HEK293 (cell line): Measurements from ENCODE around the gene PLLP.

Source experiments
- CTCF ChIA-PET: fragments of 350-600 bp; formaldehyde crosslinking; extraction: SDS; loops from one replicate; lab custom pipeline; 2021; ENCODE audit warnings: antibody characterized with exemption; lab: Yijun Ruan, JAX
- POLR2A ChIA-PET: fragments of 300-600 bp; formaldehyde crosslinking; extraction: SDS; loops from one replicate; lab custom pipeline; 2020; ENCODE audit warnings: antibody characterized with exemption, inconsistent platforms; lab: Yijun Ruan, JAX
- H3K27ac ChIP-seq: fragments of 200-500 bp; sonication (Bioruptor generic); 2 replicates; pipeline ENCODE4 v1.5.1; 2014; ENCODE audit warnings: low read depth, low read length, control low read depth, inconsistent platforms; ENCODE audit errors: extremely low read depth
- H3K36me3 ChIP-seq, 2 experiments: fragments of 200-500 bp in 1 of 2; sonication (Bioruptor generic) in 1 of 2; 1 replicate in 1 of 2; 2 replicates in 1 of 2; pipeline ENCODE4 v1.5.1; 2014 to 2017; ENCODE audit warnings: inconsistent platforms in 2 of 2, low read length in 2 of 2; ENCODE audit not compliant: control insufficient read depth in 2 of 2, insufficient read depth in 1 of 2
- H3K4me1 ChIP-seq: fragments of 200-500 bp; sonication (Bioruptor generic); 2 replicates; pipeline ENCODE4 v1.5.1; 2014; ENCODE audit warnings: mild to moderate bottlenecking, low read length, inconsistent platforms; ENCODE audit not compliant: control insufficient read depth, insufficient read depth
- H3K4me3 ChIP-seq: 2 replicates; pipeline ENCODE4 v1.5.1; 2011; ENCODE audit warnings: low read depth, mild to moderate bottlenecking, control low read depth, low read length, moderate library complexity
- H3K9me3 ChIP-seq: fragments of 200-500 bp; sonication (Bioruptor generic); 2 replicates; pipeline ENCODE4 v1.5.1; 2014; ENCODE audit warnings: low read depth, low read length, inconsistent platforms; ENCODE audit not compliant: control insufficient read depth, insufficient read depth
- GFI1B ChIP-seq: fragments of 450-650 bp; formaldehyde crosslinking; IDR thresholded peaks from 2 replicates; pipeline ENCODE4 v1.5.1; 2016; ENCODE audit warnings: missing biosample characterization, missing genetic modification characterization
- GLI2 ChIP-seq: fragments of 450-650 bp; formaldehyde crosslinking; IDR thresholded peaks from 2 replicates; pipeline ENCODE4; 2017; ENCODE audit warnings: missing biosample characterization, missing genetic modification characterization, low read depth, borderline replicate concordance
- ZNF423 ChIP-seq: fragments of 450-650 bp; formaldehyde crosslinking; IDR thresholded peaks from 2 replicates; pipeline ENCODE4 v1.5.1; 2016; ENCODE audit warnings: missing biosample characterization, missing genetic modification characterization
- ZNF510 ChIP-seq: fragments of 450-650 bp; formaldehyde crosslinking; IDR thresholded peaks from 2 replicates; pipeline ENCODE4 v1.5.1; 2018; ENCODE audit warnings: mild to moderate bottlenecking, missing genetic modification characterization, missing biosample characterization; ENCODE audit not compliant: insufficient replicate concordance
- ZNF747 ChIP-seq: fragments of 450-650 bp; formaldehyde crosslinking; IDR thresholded peaks from 2 replicates; pipeline ENCODE4 v1.5.1; 2016; ENCODE audit warnings: missing biosample characterization, missing genetic modification characterization
- TF ChIP-seq, protein P1 (sequence below): fragments of 450-650 bp; formaldehyde crosslinking; IDR thresholded peaks from 2 replicates; pipeline ENCODE4 v1.5.1; 2016; ENCODE audit warnings: missing biosample characterization, missing genetic modification characterization, low read depth
- TF ChIP-seq, protein P2 (sequence below): fragments of 450-650 bp; formaldehyde crosslinking; IDR thresholded peaks from 2 replicates; pipeline ENCODE4 v1.5.1; 2016; ENCODE audit warnings: missing biosample characterization, missing genetic modification characterization
- TF ChIP-seq, protein P3 (sequence below): fragments of 450-650 bp; IDR thresholded peaks from 2 replicates; pipeline ENCODE4 v1.5.1; 2018; ENCODE audit warnings: missing biosample characterization, mild to moderate bottlenecking, missing genetic modification characterization
- TF ChIP-seq, protein P4 (sequence below): fragments of 450-650 bp; formaldehyde crosslinking; conservative IDR thresholded peaks from 2 replicates; pipeline ENCODE4 v1.5.1; 2016; ENCODE audit warnings: low read depth, missing biosample characterization, missing genetic modification characterization
- TF ChIP-seq, protein P5 (sequence below): fragments of 450-650 bp; formaldehyde crosslinking; IDR thresholded peaks from 2 replicates; pipeline ENCODE4 v1.5.1; 2016; ENCODE audit warnings: missing biosample characterization, missing genetic modification characterization
- TF ChIP-seq, protein P6 (sequence below): fragments of 450-650 bp; formaldehyde crosslinking; IDR thresholded peaks from 2 replicates; pipeline ENCODE4 v1.5.1; 2016; ENCODE audit warnings: missing biosample characterization, missing genetic modification characterization, borderline replicate concordance

Gene PLLP

DNA sequence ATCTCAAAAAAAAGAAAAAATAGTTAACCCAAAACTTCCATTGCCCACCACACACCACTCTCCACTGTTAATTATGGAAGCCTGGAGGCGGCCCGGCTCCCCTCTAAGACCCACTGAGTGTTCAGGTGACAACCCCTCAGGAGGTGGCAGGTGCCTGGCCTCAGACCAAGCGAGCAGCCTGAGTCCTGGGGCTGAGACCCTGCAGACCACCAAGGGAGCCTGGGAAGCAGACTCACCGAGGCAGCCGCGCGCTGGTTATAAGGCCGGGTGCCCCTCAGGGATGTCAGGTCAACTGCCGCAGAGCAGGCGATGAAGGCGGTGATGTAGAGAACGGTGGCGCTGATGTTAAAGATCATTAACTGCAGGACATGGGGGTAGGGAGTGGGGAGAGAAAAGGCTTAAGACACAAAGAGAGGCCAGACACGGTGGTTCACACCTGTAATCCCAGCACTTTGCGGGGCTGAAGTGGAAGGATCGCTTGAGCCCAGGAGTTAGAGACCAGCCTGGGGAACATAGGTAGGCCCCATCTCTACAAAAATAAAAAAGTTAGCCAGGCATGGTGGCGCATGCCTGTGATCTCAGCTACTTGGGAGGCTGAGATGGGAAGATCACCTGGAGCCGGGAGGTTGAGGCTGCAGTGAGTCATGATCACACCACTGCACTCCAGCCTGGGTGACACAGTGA, 26.1 kb downstream of the PLLP start (continued):
- TF ChIP-seq, protein P1, sequence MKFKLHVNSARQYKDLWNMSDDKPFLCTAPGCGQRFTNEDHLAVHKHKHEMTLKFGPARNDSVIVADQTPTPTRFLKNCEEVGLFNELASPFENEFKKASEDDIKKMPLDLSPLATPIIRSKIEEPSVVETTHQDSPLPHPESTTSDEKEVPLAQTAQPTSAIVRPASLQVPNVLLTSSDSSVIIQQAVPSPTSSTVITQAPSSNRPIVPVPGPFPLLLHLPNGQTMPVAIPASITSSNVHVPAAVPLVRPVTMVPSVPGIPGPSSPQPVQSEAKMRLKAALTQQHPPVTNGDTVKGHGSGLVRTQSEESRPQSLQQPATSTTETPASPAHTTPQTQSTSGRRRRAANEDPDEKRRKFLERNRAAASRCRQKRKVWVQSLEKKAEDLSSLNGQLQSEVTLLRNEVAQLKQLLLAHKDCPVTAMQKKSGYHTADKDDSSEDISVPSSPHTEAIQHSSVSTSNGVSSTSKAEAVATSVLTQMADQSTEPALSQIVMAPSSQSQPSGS, result no peak
- TF ChIP-seq GFI1B (tag by site-specific recombination) (no peak), GLI2 (tag by site-specific recombination) (no peak), ZNF423 (no peak)

DNA sequence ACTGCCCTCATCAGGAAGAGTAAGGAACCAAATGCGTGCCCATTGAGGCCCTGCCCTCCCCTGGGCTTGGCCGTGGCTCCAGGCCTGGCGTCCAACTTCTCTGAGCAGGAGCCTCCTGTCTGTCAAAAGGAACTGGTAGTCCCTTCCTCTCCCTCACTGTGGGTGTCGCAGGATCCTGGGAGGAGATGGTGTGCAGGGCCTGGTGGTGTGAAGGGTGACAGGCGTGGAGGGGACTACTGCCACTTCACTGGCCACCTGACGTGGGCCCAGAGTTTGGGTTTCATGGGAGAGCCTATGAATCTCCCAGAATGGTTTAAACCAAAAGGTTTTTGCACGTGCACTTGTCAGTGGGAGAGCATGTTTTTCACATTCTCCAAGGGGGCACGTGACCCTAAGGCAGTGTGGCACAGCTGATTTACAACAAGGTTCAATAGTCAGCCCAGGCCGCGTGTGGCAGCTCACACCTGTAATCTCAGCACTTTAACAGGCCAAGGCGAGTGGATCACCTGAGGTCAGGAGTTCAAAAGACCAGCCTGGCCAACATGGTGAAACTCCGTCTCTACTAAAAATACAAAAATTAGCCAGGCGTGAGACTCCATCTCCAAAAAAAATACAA, 26.9 kb downstream of the PLLP start:
- CTCF ChIA-PET, result no interaction called here
- no peak for TF ChIP-seq ZNF747 (tag by site-specific recombination)
- TF ChIP-seq, protein P2, sequence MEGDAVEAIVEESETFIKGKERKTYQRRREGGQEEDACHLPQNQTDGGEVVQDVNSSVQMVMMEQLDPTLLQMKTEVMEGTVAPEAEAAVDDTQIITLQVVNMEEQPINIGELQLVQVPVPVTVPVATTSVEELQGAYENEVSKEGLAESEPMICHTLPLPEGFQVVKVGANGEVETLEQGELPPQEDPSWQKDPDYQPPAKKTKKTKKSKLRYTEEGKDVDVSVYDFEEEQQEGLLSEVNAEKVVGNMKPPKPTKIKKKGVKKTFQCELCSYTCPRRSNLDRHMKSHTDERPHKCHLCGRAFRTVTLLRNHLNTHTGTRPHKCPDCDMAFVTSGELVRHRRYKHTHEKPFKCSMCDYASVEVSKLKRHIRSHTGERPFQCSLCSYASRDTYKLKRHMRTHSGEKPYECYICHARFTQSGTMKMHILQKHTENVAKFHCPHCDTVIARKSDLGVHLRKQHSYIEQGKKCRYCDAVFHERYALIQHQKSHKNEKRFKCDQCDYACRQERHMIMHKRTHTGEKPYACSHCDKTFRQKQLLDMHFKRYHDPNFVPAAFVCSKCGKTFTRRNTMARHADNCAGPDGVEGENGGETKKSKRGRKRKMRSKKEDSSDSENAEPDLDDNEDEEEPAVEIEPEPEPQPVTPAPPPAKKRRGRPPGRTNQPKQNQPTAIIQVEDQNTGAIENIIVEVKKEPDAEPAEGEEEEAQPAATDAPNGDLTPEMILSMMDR (tag by site-specific recombination), result no peak
- TF ChIP-seq, protein P3, sequence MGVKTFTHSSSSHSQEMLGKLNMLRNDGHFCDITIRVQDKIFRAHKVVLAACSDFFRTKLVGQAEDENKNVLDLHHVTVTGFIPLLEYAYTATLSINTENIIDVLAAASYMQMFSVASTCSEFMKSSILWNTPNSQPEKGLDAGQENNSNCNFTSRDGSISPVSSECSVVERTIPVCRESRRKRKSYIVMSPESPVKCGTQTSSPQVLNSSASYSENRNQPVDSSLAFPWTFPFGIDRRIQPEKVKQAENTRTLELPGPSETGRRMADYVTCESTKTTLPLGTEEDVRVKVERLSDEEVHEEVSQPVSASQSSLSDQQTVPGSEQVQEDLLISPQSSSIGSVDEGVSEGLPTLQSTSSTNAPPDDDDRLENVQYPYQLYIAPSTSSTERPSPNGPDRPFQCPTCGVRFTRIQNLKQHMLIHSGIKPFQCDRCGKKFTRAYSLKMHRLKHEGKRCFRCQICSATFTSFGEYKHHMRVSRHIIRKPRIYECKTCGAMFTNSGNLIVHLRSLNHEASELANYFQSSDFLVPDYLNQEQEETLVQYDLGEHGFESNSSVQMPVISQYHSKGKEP (tag by site-specific recombination), result no peak
- TF ChIP-seq, protein P4, sequence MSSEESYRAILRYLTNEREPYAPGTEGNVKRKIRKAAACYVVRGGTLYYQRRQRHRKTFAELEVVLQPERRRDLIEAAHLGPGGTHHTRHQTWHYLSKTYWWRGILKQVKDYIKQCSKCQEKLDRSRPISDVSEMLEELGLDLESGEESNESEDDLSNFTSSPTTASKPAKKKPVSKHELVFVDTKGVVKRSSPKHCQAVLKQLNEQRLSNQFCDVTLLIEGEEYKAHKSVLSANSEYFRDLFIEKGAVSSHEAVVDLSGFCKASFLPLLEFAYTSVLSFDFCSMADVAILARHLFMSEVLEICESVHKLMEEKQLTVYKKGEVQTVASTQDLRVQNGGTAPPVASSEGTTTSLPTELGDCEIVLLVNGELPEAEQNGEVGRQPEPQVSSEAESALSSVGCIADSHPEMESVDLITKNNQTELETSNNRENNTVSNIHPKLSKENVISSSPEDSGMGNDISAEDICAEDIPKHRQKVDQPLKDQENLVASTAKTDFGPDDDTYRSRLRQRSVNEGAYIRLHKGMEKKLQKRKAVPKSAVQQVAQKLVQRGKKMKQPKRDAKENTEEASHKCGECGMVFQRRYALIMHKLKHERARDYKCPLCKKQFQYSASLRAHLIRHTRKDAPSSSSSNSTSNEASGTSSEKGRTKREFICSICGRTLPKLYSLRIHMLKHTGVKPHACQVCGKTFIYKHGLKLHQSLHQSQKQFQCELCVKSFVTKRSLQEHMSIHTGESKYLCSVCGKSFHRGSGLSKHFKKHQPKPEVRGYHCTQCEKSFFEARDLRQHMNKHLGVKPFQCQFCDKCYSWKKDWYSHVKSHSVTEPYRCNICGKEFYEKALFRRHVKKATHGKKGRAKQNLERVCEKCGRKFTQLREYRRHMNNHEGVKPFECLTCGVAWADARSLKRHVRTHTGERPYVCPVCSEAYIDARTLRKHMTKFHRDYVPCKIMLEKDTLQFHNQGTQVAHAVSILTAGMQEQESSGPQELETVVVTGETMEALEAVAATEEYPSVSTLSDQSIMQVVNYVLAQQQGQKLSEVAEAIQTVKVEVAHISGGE (tag by site-specific recombination), result no peak
- TF ChIP-seq, all 188 proteins: peak for 0
- H3K9me3 ChIP-seq, result no peaks in the 10 kb centered on the region
- H3K36me3 ChIP-seq, result peaks cover 0 to 30% of the 10 kb centered on the region in 2 experiments; a peak in 2 of 3 replicates
- H3K4me1 ChIP-seq, result no peaks in the 10 kb centered on the region
- no peak overlapping the region for H3K27ac ChIP-seq
- H3K4me3 ChIP-seq, result no peak overlapping the region
- POLR2A ChIA-PET, result no interaction called here

DNA sequence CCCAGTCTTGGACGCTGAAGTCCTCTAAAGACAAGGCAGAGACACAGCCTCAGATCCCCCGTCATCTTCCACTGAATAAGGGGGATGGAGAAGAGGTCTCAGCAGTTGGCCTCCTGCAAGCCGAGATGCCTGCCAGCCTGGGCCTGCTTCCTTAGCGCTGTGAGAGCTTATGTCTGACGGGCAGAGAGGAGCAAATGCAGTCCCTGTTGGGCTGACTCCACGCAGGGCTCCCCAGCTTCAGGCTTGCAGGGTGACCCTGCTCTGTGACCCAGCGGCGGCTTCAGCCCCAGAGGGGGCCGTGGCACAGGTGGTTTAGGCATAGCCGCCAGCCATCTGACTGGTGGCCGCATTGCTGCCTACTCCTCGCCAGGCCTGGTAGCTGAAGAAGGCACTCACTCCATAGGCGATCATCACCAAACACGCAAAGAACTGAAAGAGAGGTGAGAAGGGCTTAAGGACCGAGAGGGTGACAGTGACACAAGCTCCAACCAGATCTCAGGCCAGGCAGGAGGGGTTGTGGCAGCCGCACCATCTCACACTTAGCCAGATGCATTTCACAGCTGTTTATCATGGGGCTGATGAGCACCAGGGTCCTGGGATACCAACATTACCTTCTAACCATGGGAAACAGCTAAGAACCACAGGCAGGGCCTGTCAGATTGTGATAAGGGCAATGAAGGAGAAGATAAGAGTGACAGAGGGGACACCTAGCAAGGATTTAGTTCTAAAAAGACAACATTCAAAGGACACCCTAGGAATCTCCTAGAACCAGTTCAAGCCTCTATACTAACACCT, 27.7 kb downstream of the PLLP start:
- no peak overlapping the region for H3K4me3 ChIP-seq
- CTCF ChIA-PET, result interaction anchor here (0.8 to 1.0 kb wide), 2 partner anchors 12 to 46 kb away, joined by 3 to 6 read pairs; partner anchors contain the start of gene ARL2BP
- H3K36me3 ChIP-seq, result peaks cover under 1 to 38% of the 10 kb centered on the region in 2 experiments; a peak in 2 of 3 replicates
- H3K4me1 ChIP-seq, result no peaks in the 10 kb centered on the region
- H3K27ac ChIP-seq, result no peak overlapping the region
- H3K9me3 ChIP-seq, result no peaks in the 10 kb centered on the region
- POLR2A ChIA-PET, result no interaction called here
- TF ChIP-seq, protein P5, sequence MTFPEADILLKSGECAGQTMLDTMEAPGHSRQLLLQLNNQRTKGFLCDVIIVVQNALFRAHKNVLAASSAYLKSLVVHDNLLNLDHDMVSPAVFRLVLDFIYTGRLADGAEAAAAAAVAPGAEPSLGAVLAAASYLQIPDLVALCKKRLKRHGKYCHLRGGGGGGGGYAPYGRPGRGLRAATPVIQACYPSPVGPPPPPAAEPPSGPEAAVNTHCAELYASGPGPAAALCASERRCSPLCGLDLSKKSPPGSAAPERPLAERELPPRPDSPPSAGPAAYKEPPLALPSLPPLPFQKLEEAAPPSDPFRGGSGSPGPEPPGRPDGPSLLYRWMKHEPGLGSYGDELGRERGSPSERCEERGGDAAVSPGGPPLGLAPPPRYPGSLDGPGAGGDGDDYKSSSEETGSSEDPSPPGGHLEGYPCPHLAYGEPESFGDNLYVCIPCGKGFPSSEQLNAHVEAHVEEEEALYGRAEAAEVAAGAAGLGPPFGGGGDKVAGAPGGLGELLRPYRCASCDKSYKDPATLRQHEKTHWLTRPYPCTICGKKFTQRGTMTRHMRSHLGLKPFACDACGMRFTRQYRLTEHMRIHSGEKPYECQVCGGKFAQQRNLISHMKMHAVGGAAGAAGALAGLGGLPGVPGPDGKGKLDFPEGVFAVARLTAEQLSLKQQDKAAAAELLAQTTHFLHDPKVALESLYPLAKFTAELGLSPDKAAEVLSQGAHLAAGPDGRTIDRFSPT (tag by site-specific recombination), result no peak
- TF ChIP-seq, protein P6, sequence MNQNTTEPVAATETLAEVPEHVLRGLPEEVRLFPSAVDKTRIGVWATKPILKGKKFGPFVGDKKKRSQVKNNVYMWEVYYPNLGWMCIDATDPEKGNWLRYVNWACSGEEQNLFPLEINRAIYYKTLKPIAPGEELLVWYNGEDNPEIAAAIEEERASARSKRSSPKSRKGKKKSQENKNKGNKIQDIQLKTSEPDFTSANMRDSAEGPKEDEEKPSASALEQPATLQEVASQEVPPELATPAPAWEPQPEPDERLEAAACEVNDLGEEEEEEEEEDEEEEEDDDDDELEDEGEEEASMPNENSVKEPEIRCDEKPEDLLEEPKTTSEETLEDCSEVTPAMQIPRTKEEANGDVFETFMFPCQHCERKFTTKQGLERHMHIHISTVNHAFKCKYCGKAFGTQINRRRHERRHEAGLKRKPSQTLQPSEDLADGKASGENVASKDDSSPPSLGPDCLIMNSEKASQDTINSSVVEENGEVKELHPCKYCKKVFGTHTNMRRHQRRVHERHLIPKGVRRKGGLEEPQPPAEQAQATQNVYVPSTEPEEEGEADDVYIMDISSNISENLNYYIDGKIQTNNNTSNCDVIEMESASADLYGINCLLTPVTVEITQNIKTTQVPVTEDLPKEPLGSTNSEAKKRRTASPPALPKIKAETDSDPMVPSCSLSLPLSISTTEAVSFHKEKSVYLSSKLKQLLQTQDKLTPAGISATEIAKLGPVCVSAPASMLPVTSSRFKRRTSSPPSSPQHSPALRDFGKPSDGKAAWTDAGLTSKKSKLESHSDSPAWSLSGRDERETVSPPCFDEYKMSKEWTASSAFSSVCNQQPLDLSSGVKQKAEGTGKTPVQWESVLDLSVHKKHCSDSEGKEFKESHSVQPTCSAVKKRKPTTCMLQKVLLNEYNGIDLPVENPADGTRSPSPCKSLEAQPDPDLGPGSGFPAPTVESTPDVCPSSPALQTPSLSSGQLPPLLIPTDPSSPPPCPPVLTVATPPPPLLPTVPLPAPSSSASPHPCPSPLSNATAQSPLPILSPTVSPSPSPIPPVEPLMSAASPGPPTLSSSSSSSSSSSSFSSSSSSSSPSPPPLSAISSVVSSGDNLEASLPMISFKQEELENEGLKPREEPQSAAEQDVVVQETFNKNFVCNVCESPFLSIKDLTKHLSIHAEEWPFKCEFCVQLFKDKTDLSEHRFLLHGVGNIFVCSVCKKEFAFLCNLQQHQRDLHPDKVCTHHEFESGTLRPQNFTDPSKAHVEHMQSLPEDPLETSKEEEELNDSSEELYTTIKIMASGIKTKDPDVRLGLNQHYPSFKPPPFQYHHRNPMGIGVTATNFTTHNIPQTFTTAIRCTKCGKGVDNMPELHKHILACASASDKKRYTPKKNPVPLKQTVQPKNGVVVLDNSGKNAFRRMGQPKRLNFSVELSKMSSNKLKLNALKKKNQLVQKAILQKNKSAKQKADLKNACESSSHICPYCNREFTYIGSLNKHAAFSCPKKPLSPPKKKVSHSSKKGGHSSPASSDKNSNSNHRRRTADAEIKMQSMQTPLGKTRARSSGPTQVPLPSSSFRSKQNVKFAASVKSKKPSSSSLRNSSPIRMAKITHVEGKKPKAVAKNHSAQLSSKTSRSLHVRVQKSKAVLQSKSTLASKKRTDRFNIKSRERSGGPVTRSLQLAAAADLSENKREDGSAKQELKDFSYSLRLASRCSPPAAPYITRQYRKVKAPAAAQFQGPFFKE (tag by site-specific recombination), result no peak
- TF ChIP-seq ZNF510 (tag by site-specific recombination), result no peak
